IMR-90 (cell line): Measurements from ENCODE around the gene TGFBRAP1. TPM values are rescaled to one million over a fixed set of nuclear protein-coding genes. Genes with fewer than 3 reads are reported as not detected.

ENCODE experiments used
- ATAC-seq: fragments of 200-7000 bp; cut with Tn5 transposase; 2 replicates; pipeline ENCODE4 v1.9.1; 2020; ENCODE audit warnings: low read depth, mild to moderate bottlenecking, moderate library complexity
- BruUV-seq: library from RNA; stranded (reverse); fragments of 400-500 nt; replicated peaks from 2 replicates; lab custom pipeline; 2021; lab: Mats Ljungman, UMichigan
- CTCF ChIA-PET: fragments of 300-600 bp; formaldehyde crosslinking; extraction: SDS; loops from one replicate; lab custom pipeline; 2021; ENCODE audit warnings: antibody characterized with exemption; lab: Yijun Ruan, JAX
- POLR2A ChIA-PET: fragments of 300-600 bp; sonication (Branson Sonifier 250); formaldehyde crosslinking; loops from one replicate; lab custom pipeline; 2022; ENCODE audit warnings: antibody characterized with exemption; ENCODE audit not compliant: unreplicated experiment; lab: Charles Lee
- DNase-seq: peaks from one replicate; pipeline ENCODE4 v3.0.0; 2013
- H2AFZ ChIP-seq: replicated peaks from 2 replicates; pipeline ENCODE3; 2013; ENCODE audit warnings: low read length, mild to moderate bottlenecking; ENCODE audit not compliant: poor library complexity
- H2AK5ac ChIP-seq: 2 replicates; pipeline ENCODE4 v1.6.1; 2013; ENCODE audit warnings: low read depth, low read length, inconsistent platforms
- H2AK9ac ChIP-seq: replicated peaks from 2 replicates; pipeline ENCODE3; 2013; ENCODE audit warnings: mild to moderate bottlenecking, low read depth, low read length, moderate library complexity; ENCODE audit not compliant: poor library complexity
- H2BK120ac ChIP-seq: 2 replicates; pipeline ENCODE4 v1.6.1; 2013; ENCODE audit warnings: low read depth, low read length, inconsistent platforms
- H2BK15ac ChIP-seq: 3 replicates; pipeline ENCODE4 v1.6.1; 2013; ENCODE audit warnings: low read depth, low read length, inconsistent platforms
- H2BK20ac ChIP-seq: 2 replicates; pipeline ENCODE4 v1.6.1; 2013; ENCODE audit warnings: low read depth, mild to moderate bottlenecking, inconsistent platforms, low read length, moderate library complexity
- H2BK5ac ChIP-seq: 2 replicates; pipeline ENCODE4 v1.6.1; 2013; ENCODE audit warnings: mild to moderate bottlenecking, low read depth, low read length, inconsistent platforms; ENCODE audit not compliant: poor library complexity, severe bottlenecking
- H3K14ac ChIP-seq: replicated peaks from 2 replicates; pipeline ENCODE4 v1.6.1; 2013; ENCODE audit warnings: low read depth, low read length, inconsistent platforms
- H3K18ac ChIP-seq: 2 replicates; pipeline ENCODE4 v1.6.1; 2013; ENCODE audit warnings: low read depth, low read length, control low read depth
- H3K23ac ChIP-seq: 2 replicates; pipeline ENCODE4 v1.6.1; 2013; ENCODE audit warnings: low read depth, low read length, inconsistent platforms
- H3K27ac ChIP-seq: 2 replicates; pipeline ENCODE4 v1.5.1; 2013; ENCODE audit warnings: mild to moderate bottlenecking, control low read depth, low read length; ENCODE audit not compliant: insufficient read depth
- H3K27me3 ChIP-seq: 2 replicates; pipeline ENCODE4 v1.6.1; 2013; ENCODE audit warnings: low read length; ENCODE audit not compliant: control insufficient read depth, insufficient read depth
- H3K36me3 ChIP-seq: 2 replicates; pipeline ENCODE4 v1.6.1; 2013; ENCODE audit warnings: low read length, mixed read lengths; ENCODE audit not compliant: control insufficient read depth, insufficient read depth
- H3K4ac ChIP-seq: 2 replicates; pipeline ENCODE4 v1.6.1; 2013; ENCODE audit warnings: low read depth, low read length, inconsistent platforms
- H3K4me1 ChIP-seq: 2 replicates; pipeline ENCODE4 v1.6.1; 2013; ENCODE audit warnings: low read length, mixed read lengths; ENCODE audit not compliant: control insufficient read depth, insufficient read depth
- H3K4me2 ChIP-seq: 2 replicates; pipeline ENCODE4 v1.6.1; 2013; ENCODE audit warnings: low read depth, mild to moderate bottlenecking, control low read depth, low read length, moderate library complexity
- H3K4me3 ChIP-seq: 2 replicates; pipeline ENCODE4 v1.5.1; 2013; ENCODE audit warnings: low read depth, mild to moderate bottlenecking, control low read depth, low read length, moderate library complexity; ENCODE audit not compliant: insufficient read depth
- H3K56ac ChIP-seq: 2 replicates; pipeline ENCODE4 v1.6.1; 2013; ENCODE audit warnings: low read length, inconsistent platforms; ENCODE audit not compliant: insufficient read depth; ENCODE audit errors: extremely low read depth
- H3K79me1 ChIP-seq, 2 experiments: 2 replicates each; pipeline ENCODE4 v1.6.1; 2013; ENCODE audit warnings: low read length in 2 of 2, inconsistent platforms in 1 of 2, low read depth in 1 of 2
- H3K9ac ChIP-seq: 2 replicates; pipeline ENCODE4 v1.6.1; 2013; ENCODE audit warnings: low read depth, low read length, control low read depth
- H3K9me1 ChIP-seq: 2 replicates; pipeline ENCODE4 v1.6.1; 2013; ENCODE audit warnings: low read length, inconsistent platforms; ENCODE audit not compliant: insufficient read depth
- H3K9me3 ChIP-seq: 2 replicates; pipeline ENCODE4 v1.6.1; 2013; ENCODE audit warnings: low read length; ENCODE audit not compliant: control insufficient read depth, insufficient read depth
- H4K20me1 ChIP-seq: 2 replicates; pipeline ENCODE4 v1.6.1; 2013; ENCODE audit warnings: low read length, inconsistent platforms; ENCODE audit not compliant: insufficient read depth
- H4K5ac ChIP-seq: 2 replicates; pipeline ENCODE4 v1.6.1; 2013; ENCODE audit warnings: mild to moderate bottlenecking, low read depth, low read length, control low read depth
- H4K8ac ChIP-seq, 2 experiments: 2 replicates each; pipeline ENCODE4 v1.6.1; 2013; ENCODE audit warnings: low read depth in 2 of 2, low read length in 2 of 2, control low read depth in 1 of 2, inconsistent platforms in 1 of 2
- H4K91ac ChIP-seq: 2 replicates; pipeline ENCODE4 v1.6.1; 2013; ENCODE audit warnings: low read depth, low read length, inconsistent platforms; ENCODE audit not compliant: insufficient read depth
- BHLHE40 ChIP-seq: fragments of 150-350 bp; IDR thresholded peaks from 2 replicates; pipeline ENCODE4 v1.6.1; 2016; ENCODE audit warnings: mild to moderate bottlenecking, low read depth, low read length
- CEBPB ChIP-seq: IDR thresholded peaks from 2 replicates; pipeline ENCODE4 v1.6.1; 2012; ENCODE audit warnings: low read depth, low read length, improper control_type of control experiment
- CHD1 ChIP-seq: IDR thresholded peaks from 2 replicates; pipeline ENCODE4 v1.6.1; 2012; ENCODE audit warnings: low read depth, low read length, improper control_type of control experiment
- FOS ChIP-seq: fragments of 150-350 bp; IDR thresholded peaks from 2 replicates; pipeline ENCODE4 v1.6.1; 2016; ENCODE audit warnings: low read depth, low read length
- MAZ ChIP-seq: IDR thresholded peaks from 2 replicates; pipeline ENCODE4 v1.6.1; 2012; ENCODE audit warnings: low read depth, mild to moderate bottlenecking, low read length, improper control_type of control experiment, moderate library complexity, borderline replicate concordance
- MXI1 ChIP-seq: IDR thresholded peaks from 2 replicates; pipeline ENCODE4 v1.6.1; 2012; ENCODE audit warnings: low read depth, mild to moderate bottlenecking, low read length, moderate library complexity, borderline replicate concordance
- NFE2L2 ChIP-seq: fragments of 150-350 bp; IDR thresholded peaks from 2 replicates; pipeline ENCODE4 v1.6.1; 2016; ENCODE audit warnings: low read depth, mild to moderate bottlenecking, low read length
- POLR2A ChIP-seq: IDR thresholded peaks from 2 replicates; pipeline ENCODE4 v1.6.1; 2012; ENCODE audit warnings: mild to moderate bottlenecking, low read depth, low read length
- RAD21 ChIP-seq: IDR thresholded peaks from 2 replicates; pipeline ENCODE4 v1.6.1; 2012; ENCODE audit warnings: low read length, improper control_type of control experiment
- RCOR1 ChIP-seq: IDR thresholded peaks from 2 replicates; pipeline ENCODE4 v1.6.1; 2012; ENCODE audit warnings: mild to moderate bottlenecking, low read length, improper control_type of control experiment; ENCODE audit not compliant: insufficient replicate concordance
- RFX5 ChIP-seq: IDR thresholded peaks from 2 replicates; pipeline ENCODE4 v1.8.0; 2012; ENCODE audit warnings: low read depth, mild to moderate bottlenecking, low read length, moderate library complexity
- SMC3 ChIP-seq: fragments of 150-350 bp; IDR thresholded peaks from 2 replicates; pipeline ENCODE4 v1.6.1; 2016; ENCODE audit warnings: low read depth, mild to moderate bottlenecking, antibody characterized with exemption, low read length, moderate library complexity
- WGBS, 2 experiments: methylation state at CpG; one replicate each; pipeline versions ENCODE4 v1.1.5 to v1.1.7; 2013; ENCODE audit warnings: missing lambda C conversion rate in 2 of 2; ENCODE audit not compliant: insufficient read length in 1 of 2; ENCODE audit errors: extremely low coverage in 2 of 2; 5-methylcytosine and 5-hydroxymethylcytosine counted together
- dilution Hi-C: fragments of 300-500 bp; cut with HindIII; formaldehyde crosslinking; loops from one replicate; pipeline ENCODE4 v1.14.3; 2018; ENCODE audit warnings: low sequenced_read_pairs; ENCODE audit not compliant: unreplicated experiment
- in situ Hi-C: fragments of 300-500 bp; cut with MboI; formaldehyde crosslinking; loops from 3 replicates; pipeline ENCODE4 v1.14.3; 2019; ENCODE audit warnings: low sequenced_read_pairs, inconsistent platforms, mixed read lengths
- intact Hi-C: fragments of 100-400 bp; cut with micrococcal nuclease; formaldehyde crosslinking; loops from 2 replicates; pipeline ENCODE4 v1.10.0; 2022
- polyA plus RNA-seq, 3 experiments: library from polyadenylated mRNA; depleted of rRNA; stranded (reverse); fragments of >200 nt; gene quantifications; 2 replicates each; pipeline ENCODE4 v1.2.3, GENCODE V29; 2012; ENCODE audit warnings: low replicate concordance in 1 of 3
- total RNA-seq: library from RNA; depleted of rRNA; stranded (reverse); fragments of >200 nt; gene quantifications from 2 replicates; pipeline ENCODE4 v1.2.3, GENCODE V29; 2012
- TF ChIP-seq, protein P1 (sequence below): fragments of 150-350 bp; IDR thresholded peaks from 2 replicates; pipeline ENCODE4 v1.6.1; 2017; ENCODE audit warnings: mild to moderate bottlenecking, antibody characterized with exemption, low read length, low read depth
- TF ChIP-seq, protein P2 (sequence below): conservative IDR thresholded peaks from 2 replicates; pipeline ENCODE4 v1.5.1; 2012; ENCODE audit warnings: mild to moderate bottlenecking, low read depth, low read length, improper control_type of control experiment
- TF ChIP-seq, protein P3 (sequence below): fragments of 150-350 bp; IDR thresholded peaks from 2 replicates; pipeline ENCODE4 v1.6.1; 2016; ENCODE audit warnings: low read depth, mild to moderate bottlenecking, low read length, moderate library complexity, borderline replicate concordance

The TGFBRAP1 gene
- total and polyA plus RNA-seq, 2 of the 4 experiments (the other 2 are of a cell fraction): 7.2 to 10.4 TPM

DNA sequence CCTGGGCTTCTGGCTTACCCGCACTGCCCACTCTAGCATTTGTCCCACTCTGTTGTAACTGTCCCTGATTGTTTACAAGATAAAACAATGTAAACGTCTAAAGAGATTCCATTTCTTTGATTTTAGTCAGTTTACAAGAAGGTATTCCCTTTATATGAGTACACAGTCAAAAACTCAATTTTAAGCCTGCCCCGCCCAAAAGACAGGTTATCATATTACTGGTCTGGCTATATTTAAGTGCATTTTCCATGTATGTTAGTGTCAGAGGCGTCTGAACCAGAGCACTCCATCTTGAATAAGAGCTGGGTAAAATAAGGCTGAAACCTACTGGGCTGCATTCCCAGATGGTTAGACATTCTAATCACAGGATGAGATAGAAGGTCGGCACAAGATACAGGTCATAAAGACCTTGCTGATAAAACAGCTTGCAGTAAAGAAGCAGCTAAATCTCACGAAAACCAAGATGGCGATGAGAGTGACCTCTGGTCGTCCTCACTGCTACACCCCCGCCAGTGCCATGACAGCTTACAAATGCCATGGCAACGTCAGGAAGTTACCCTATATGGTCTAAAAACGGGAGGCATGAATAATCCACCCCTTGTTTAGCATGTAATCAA is 73.0 kb downstream of the TGFBRAP1 start:
- Histone ChIP-seq H3K27me3 (no peaks in the 10 kb centered on the region; the same call in 1 of the 2 replicates), H2BK15ac (no peak overlapping the region), H2AK5ac (no peak overlapping the region), H4K5ac (no peak overlapping the region), H4K8ac (no peak overlapping the region), H2AK9ac (no peak overlapping the region), H3K4me2 (no peak overlapping the region), H4K20me1 (no peaks in the 10 kb centered on the region), H4K91ac (no peak overlapping the region), H2BK5ac (no peak overlapping the region), H3K23ac (no peak overlapping the region), H3K27ac (no peak overlapping the region), H2BK20ac (no peak overlapping the region), H3K9me1 (peaks cover 6% of the 10 kb centered on the region), H3K9ac (no peak overlapping the region), H3K18ac (no peak overlapping the region), H3K4me3 (no peak overlapping the region), H3K36me3 (no peaks in the 10 kb centered on the region), H3K79me1 (no peaks in the 10 kb centered on the region), H3K14ac (no peak overlapping the region), H2BK120ac (no peak overlapping the region), H3K4ac (no peak overlapping the region), H2AFZ (no peak overlapping the region), H3K4me1 (peaks cover 3% of the 10 kb centered on the region; the same call in 1 of the 2 replicates), H3K9me3 (no peaks in the 10 kb centered on the region), H3K56ac (no peak overlapping the region)
- in situ Hi-C loops: no loop called here
- DNase-seq (no peak), ATAC-seq (no peak)
- dilution Hi-C loops: no loop called here
- no TSS peak for BruUV-seq
- intact Hi-C loops: no loop called here
- POLR2A ChIA-PET: no interaction called here
- CTCF ChIA-PET: no interaction called here
- 80% methylated on average over 5 of the region's 11 CpGs; no CpG with 5 or more reads in 1 of the 2 experiments for WGBS, 2 experiments
- no peak for TF ChIP-seq BHLHE40
- TF ChIP-seq CHD1: no peak
- no peak for TF ChIP-seq POLR2A
- TF ChIP-seq RCOR1: no peak
- no peak for TF ChIP-seq FOS
- TF ChIP-seq, protein P1, sequence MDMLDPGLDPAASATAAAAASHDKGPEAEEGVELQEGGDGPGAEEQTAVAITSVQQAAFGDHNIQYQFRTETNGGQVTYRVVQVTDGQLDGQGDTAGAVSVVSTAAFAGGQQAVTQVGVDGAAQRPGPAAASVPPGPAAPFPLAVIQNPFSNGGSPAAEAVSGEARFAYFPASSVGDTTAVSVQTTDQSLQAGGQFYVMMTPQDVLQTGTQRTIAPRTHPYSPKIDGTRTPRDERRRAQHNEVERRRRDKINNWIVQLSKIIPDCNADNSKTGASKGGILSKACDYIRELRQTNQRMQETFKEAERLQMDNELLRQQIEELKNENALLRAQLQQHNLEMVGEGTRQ: no peak
- TF ChIP-seq, protein P2, sequence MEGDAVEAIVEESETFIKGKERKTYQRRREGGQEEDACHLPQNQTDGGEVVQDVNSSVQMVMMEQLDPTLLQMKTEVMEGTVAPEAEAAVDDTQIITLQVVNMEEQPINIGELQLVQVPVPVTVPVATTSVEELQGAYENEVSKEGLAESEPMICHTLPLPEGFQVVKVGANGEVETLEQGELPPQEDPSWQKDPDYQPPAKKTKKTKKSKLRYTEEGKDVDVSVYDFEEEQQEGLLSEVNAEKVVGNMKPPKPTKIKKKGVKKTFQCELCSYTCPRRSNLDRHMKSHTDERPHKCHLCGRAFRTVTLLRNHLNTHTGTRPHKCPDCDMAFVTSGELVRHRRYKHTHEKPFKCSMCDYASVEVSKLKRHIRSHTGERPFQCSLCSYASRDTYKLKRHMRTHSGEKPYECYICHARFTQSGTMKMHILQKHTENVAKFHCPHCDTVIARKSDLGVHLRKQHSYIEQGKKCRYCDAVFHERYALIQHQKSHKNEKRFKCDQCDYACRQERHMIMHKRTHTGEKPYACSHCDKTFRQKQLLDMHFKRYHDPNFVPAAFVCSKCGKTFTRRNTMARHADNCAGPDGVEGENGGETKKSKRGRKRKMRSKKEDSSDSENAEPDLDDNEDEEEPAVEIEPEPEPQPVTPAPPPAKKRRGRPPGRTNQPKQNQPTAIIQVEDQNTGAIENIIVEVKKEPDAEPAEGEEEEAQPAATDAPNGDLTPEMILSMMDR: no peak
- no peak for TF ChIP-seq NFE2L2
- TF ChIP-seq RAD21: no peak
- TF ChIP-seq MXI1: no peak
- TF ChIP-seq MAZ: no peak
- TF ChIP-seq SMC3: no peak
- no peak for TF ChIP-seq RFX5
- TF ChIP-seq, protein P3, sequence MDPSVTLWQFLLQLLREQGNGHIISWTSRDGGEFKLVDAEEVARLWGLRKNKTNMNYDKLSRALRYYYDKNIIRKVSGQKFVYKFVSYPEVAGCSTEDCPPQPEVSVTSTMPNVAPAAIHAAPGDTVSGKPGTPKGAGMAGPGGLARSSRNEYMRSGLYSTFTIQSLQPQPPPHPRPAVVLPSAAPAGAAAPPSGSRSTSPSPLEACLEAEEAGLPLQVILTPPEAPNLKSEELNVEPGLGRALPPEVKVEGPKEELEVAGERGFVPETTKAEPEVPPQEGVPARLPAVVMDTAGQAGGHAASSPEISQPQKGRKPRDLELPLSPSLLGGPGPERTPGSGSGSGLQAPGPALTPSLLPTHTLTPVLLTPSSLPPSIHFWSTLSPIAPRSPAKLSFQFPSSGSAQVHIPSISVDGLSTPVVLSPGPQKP: no peak
- TF ChIP-seq CEBPB: no peak
